Body of pancreas (tissue), 4 donors: ENCODE data around the gene VDAC2. TPM values are rescaled to one million over a fixed set of nuclear protein-coding genes. Genes with fewer than 3 reads are reported as not detected.
"Not testable (repeated sequence)": the region's sequence is repeated elsewhere in the genome, so short reads cannot be mapped to it uniquely, and the experiment has no call there.

ENCODE experiments used
- ATAC-seq: fragments of 150-250 bp; one replicate; pipeline ENCODE4 v1.9.1; 2016
- DNase-seq, 4 donors: peaks; one replicate each; pipeline ENCODE4 v3.0.0-alpha.2; 2019
- H3K27ac ChIP-seq, 4 donors: fragments of 200-600 bp; sonication (generic); 1 replicate in 3 of 4; 2 replicates in 1 of 4; pipeline versions ENCODE4 v1.5.1 to v1.6.1; 2016 to 2019; ENCODE audit warnings: mild to moderate bottlenecking in 1 of 4, mixed read lengths in 1 of 4, moderate library complexity in 1 of 4
- H3K27me3 ChIP-seq, 2 donors: fragments of 200-600 bp; sonication (generic); one replicate each; pipeline ENCODE4 v1.6.0; 2016; ENCODE audit warnings: mild to moderate bottlenecking in 1 of 2
- H3K36me3 ChIP-seq, 2 donors: fragments of 200-600 bp; sonication (generic); replicated peaks in 1 of 2; 2 replicates each; pipeline ENCODE4 v1.5.1; 2016; ENCODE audit warnings: low read depth in 2 of 2; ENCODE audit not compliant: insufficient read depth in 1 of 2
- H3K4me1 ChIP-seq: fragments of 200-600 bp; sonication (generic); one replicate; pipeline ENCODE4 v1.6.0; 2016
- H3K4me3 ChIP-seq, 2 donors: fragments of 200-600 bp; sonication (generic); 1 replicate in 1 of 2; 2 replicates in 1 of 2; pipeline ENCODE4 v1.5.1; 2016 to 2019
- H3K9me3 ChIP-seq, 3 donors: fragments of 200-600 bp; sonication (generic); 1 replicate in 2 of 3; 2 replicates in 1 of 3; pipeline ENCODE4 v1.5.1; 2016
- CTCF ChIP-seq, 7 experiments: fragments of 450-650 bp in 4 of 7; fragments of 200-600 bp in 3 of 7; sonication (generic) in 3 of 7; IDR thresholded peaks; one replicate each; pipeline ENCODE4 v1.5.1; 2016 to 2019; ENCODE audit warnings: antibody characterized with exemption in 7 of 7
- POLR2A ChIP-seq, 3 donors: fragments of 450-650 bp; IDR thresholded peaks; one replicate each; pipeline ENCODE4 v1.6.1; 2016; ENCODE audit warnings: antibody characterized with exemption in 3 of 3, mild to moderate bottlenecking in 2 of 3
- WGBS, 2 donors: methylation state at CpG; one replicate each; pipeline ENCODE4 v1.1.5; 2017; 5-methylcytosine and 5-hydroxymethylcytosine counted together
- intact Hi-C: fragments of 100-400 bp; cut with DNase I; formaldehyde crosslinking; loops from one replicate; pipeline ENCODE4 v1.15.1; 2023
- total RNA-seq, 2 donors: library from RNA; depleted of rRNA; stranded (reverse); fragments of >200 nt; gene quantifications; one replicate each; pipeline ENCODE4 v1.1.0, GENCODE V29; 2016

The VDAC2 gene
- total RNA-seq, 2 donors from 2014 or later, result 52.7 to 71.3 TPM

GRCh38 chr10:75189266-75190096, 21.1 kb upstream of the VDAC2 start:
- DNase-seq, result no peak
- Histone ChIP-seq H3K36me3 (no peaks in the 10 kb centered on the region), H3K27me3 (no peaks in the 10 kb centered on the region), H3K4me3 (no peak overlapping the region), H3K9me3 (no peaks in the 10 kb centered on the region), H3K27ac (no peak overlapping the region), H3K4me1 (peaks cover 26% of the 10 kb centered on the region)
- ATAC-seq, result no peak
- intact Hi-C loops, result no loop called here
- no peak for TF ChIP-seq POLR2A (IDR thresholded peaks at IDR 0.05)
- WGBS, 2 donors, result 93 to 95% methylated on average over 12 of the region's 12 CpGs

GRCh38 chr10:75191821-75192568, 18.6 kb upstream of the VDAC2 start:
- peak; percentile 89 for ATAC-seq
- Histone ChIP-seq H3K4me1 (peaks cover 26% of the 10 kb centered on the region), H3K9me3 (no peaks in the 10 kb centered on the region), H3K27ac (peak overlapping the region in 3 of 4 donors; percentile 50 to 83 (median 70)), H3K4me3 (no peak overlapping the region), H3K27me3 (no peaks in the 10 kb centered on the region), H3K36me3 (no peaks in the 10 kb centered on the region)
- DNase-seq, result peak; percentile 52 to 79 (median 65)
- intact Hi-C loops, result no loop called here
- no peak for TF ChIP-seq POLR2A (IDR thresholded peaks at IDR 0.05)
- TF ChIP-seq CTCF (IDR thresholded peaks at IDR 0.05), result peak in 3 of 7 experiments; percentile 12 to 19 (median 14)
- WGBS, 2 donors, result 12 to 16% methylated on average over 10 of the region's 10 CpGs

GRCh38 chr10:75194625-75195024, 16.0 kb upstream of the VDAC2 start:
- H3K27ac ChIP-seq, result not testable (repeated sequence)

GRCh38 chr10:75195035-75195763, 15.4 kb upstream of the VDAC2 start:
- Histone ChIP-seq H3K36me3 (no peaks in the 10 kb centered on the region), H3K9me3 (no peaks in the 10 kb centered on the region), H3K27ac (no peak overlapping the region), H3K27me3 (no peaks in the 10 kb centered on the region), H3K4me1 (peaks cover 15% of the 10 kb centered on the region), H3K4me3 (no peak overlapping the region)
- no peak for ATAC-seq
- WGBS, 2 donors, result 95 to 96% methylated on average over 6 of the region's 6 CpGs
- no peak for DNase-seq
- no peak for TF ChIP-seq CTCF (IDR thresholded peaks at IDR 0.05)
- TF ChIP-seq POLR2A (IDR thresholded peaks at IDR 0.05), result no peak
- intact Hi-C loops, result no loop called here

More at GRCh38 chr10:75194625-75195024, 16.0 kb upstream of the VDAC2 start:
- H3K9me3 ChIP-seq, H3K27me3 ChIP-seq, ATAC-seq, DNase-seq, H3K4me3 ChIP-seq, intact Hi-C loops, H3K36me3 ChIP-seq: not testable (repeated sequence)
- peaks cover 15% of the 10 kb centered on the region for H3K4me1 ChIP-seq
- 81 to 94% methylated on average over 4 of the region's 4 CpGs for WGBS, 2 donors

- Histone ChIP-seq H3K27ac (no peak overlapping the region), H3K4me3 (no peak overlapping the region), H3K4me1 (peaks cover 6% of the 10 kb centered on the region), H3K27me3 (no peaks in the 10 kb centered on the region), H3K36me3 (no peaks in the 10 kb centered on the region), H3K9me3 (no peaks in the 10 kb centered on the region)
- intact Hi-C loops, result no loop called here
- ATAC-seq (no peak), DNase-seq (no peak)
- 78 to 91% methylated on average over 3 of the region's 3 CpGs for WGBS, 2 donors
- TF ChIP-seq CTCF (IDR thresholded peaks at IDR 0.05) (no peak), POLR2A (IDR thresholded peaks at IDR 0.05) (no peak)
Observed at GRCh38 chr10:75197066-75197465, 13.5 kb upstream of the VDAC2 start.
